GM23338 (cell line): ENCODE measurements around the gene EFCAB8. TPM values are rescaled to one million over a fixed set of nuclear protein-coding genes. Genes with fewer than 3 reads are reported as not detected.
A peak's percentile ranks its signal among the peaks of the same experiment; 100 is the strongest.

Source experiments
- ATAC-seq: fragments of 200-7000 bp; cut with Tn5 transposase; 3 replicates; pipeline ENCODE4 v1.9.1; 2020
- DNase-seq: peaks from one replicate; pipeline ENCODE4 v3.0.0-alpha.2; 2015; ENCODE audit warnings: low spot score
- H2AFZ ChIP-seq: fragments of 200-600 bp; sonication (generic); 2 replicates; pipeline ENCODE4 v1.8.0; 2016; ENCODE audit warnings: antibody characterized with exemption, mild to moderate bottlenecking, moderate library complexity
- H3F3A ChIP-seq: fragments of 200-600 bp; sonication (generic); replicated peaks from 2 replicates; pipeline ENCODE4 v1.8.0; 2017; ENCODE audit warnings: antibody characterized with exemption, mixed run types, low read depth
- H3K27ac ChIP-seq: fragments of 200-600 bp; sonication (generic); 2 replicates; pipeline ENCODE4 v1.6.1; 2016; ENCODE audit warnings: low read depth
- H3K27me3 ChIP-seq: fragments of 200-600 bp; sonication (generic); 2 replicates; pipeline ENCODE4 v1.8.0; 2016; ENCODE audit warnings: mild to moderate bottlenecking, mixed run types, moderate library complexity; ENCODE audit not compliant: insufficient read depth
- H3K36me3 ChIP-seq: fragments of 200-600 bp; sonication (generic); 2 replicates; pipeline ENCODE4 v1.8.0; 2016; ENCODE audit warnings: mild to moderate bottlenecking; ENCODE audit not compliant: insufficient read depth
- H3K4me1 ChIP-seq: fragments of 200-600 bp; sonication (generic); 2 replicates; pipeline ENCODE4 v1.8.0; 2016; ENCODE audit warnings: mild to moderate bottlenecking, moderate library complexity; ENCODE audit not compliant: insufficient read depth
- H3K4me2 ChIP-seq: fragments of 200-600 bp; sonication (generic); 2 replicates; pipeline ENCODE4 v1.7.1; 2017; ENCODE audit warnings: mixed run types
- H3K4me3 ChIP-seq: fragments of 200-600 bp; sonication (generic); 2 replicates; pipeline ENCODE4 v1.6.1; 2016; ENCODE audit warnings: mixed run types
- H3K79me2 ChIP-seq: fragments of 200-600 bp; sonication (generic); replicated peaks from 2 replicates; pipeline ENCODE4 v1.8.0; 2017; ENCODE audit warnings: mild to moderate bottlenecking; ENCODE audit not compliant: insufficient read depth
- H3K9me2 ChIP-seq: fragments of 200-600 bp; sonication (generic); 2 replicates; pipeline ENCODE4 v1.8.0; 2017; ENCODE audit not compliant: insufficient read depth
- H4K20me1 ChIP-seq: fragments of 200-600 bp; sonication (generic); replicated peaks from 2 replicates; pipeline ENCODE4 v1.8.0; 2017; ENCODE audit warnings: mild to moderate bottlenecking; ENCODE audit not compliant: insufficient read depth
- H3K27ac Mint-ChIP-seq: 2 replicates; pipeline ENCODE4 v1.8.0; 2020; ENCODE audit warnings: inconsistent platforms, mild to moderate bottlenecking, moderate library complexity, mixed read lengths
- H3K27me3 Mint-ChIP-seq: 3 replicates; pipeline ENCODE4 v1.8.0; 2022; ENCODE audit warnings: low read depth, mild to moderate bottlenecking, moderate library complexity, mixed read lengths, inconsistent platforms; ENCODE audit not compliant: insufficient read depth, poor library complexity
- H3K36me3 Mint-ChIP-seq: 3 replicates; pipeline ENCODE4 v1.8.0; 2021; ENCODE audit warnings: low read depth, mild to moderate bottlenecking, inconsistent platforms, moderate library complexity, mixed read lengths
- H3K4me1 Mint-ChIP-seq: 3 replicates; pipeline ENCODE4 v1.8.0; 2020; ENCODE audit warnings: mild to moderate bottlenecking, inconsistent platforms, mixed read lengths
- H3K4me3 Mint-ChIP-seq: 3 replicates; pipeline ENCODE4 v1.8.0; 2021; ENCODE audit warnings: moderate library complexity, mild to moderate bottlenecking, inconsistent platforms, mixed read lengths
- H3K9me3 Mint-ChIP-seq: 3 replicates; pipeline ENCODE4 v1.8.0; 2020; ENCODE audit warnings: moderate library complexity, mild to moderate bottlenecking, inconsistent platforms, mixed read lengths
- CREB1 ChIP-seq: fragments of 250-450 bp; sonication (Bioruptor Pico); IDR thresholded peaks from 2 replicates; pipeline ENCODE4 v1.5.0; 2020; ENCODE audit warnings: low read depth, mild to moderate bottlenecking, moderate library complexity
- EZH2 ChIP-seq: fragments of 200-600 bp; sonication (generic); IDR thresholded peaks from one replicate; pipeline ENCODE4 v1.8.0; 2017; ENCODE audit warnings: antibody characterized with exemption, mild to moderate bottlenecking, low read depth; ENCODE audit not compliant: unreplicated experiment
- EZH2phosphoT487 ChIP-seq: fragments of 200-600 bp; sonication (generic); IDR thresholded peaks from one replicate; pipeline ENCODE4 v1.8.1; 2018; ENCODE audit warnings: antibody characterized with exemption; ENCODE audit not compliant: unreplicated experiment
- JUNB ChIP-seq: IDR thresholded peaks from one replicate; pipeline ENCODE4 v1.6.1; 2016; ENCODE audit warnings: antibody characterized with exemption; ENCODE audit not compliant: unreplicated experiment
- NANOG ChIP-seq: IDR thresholded peaks from 2 replicates; pipeline ENCODE4 v1.6.1; 2016; ENCODE audit warnings: antibody characterized with exemption, borderline replicate concordance
- POLR2AphosphoS5 ChIP-seq: IDR thresholded peaks from 2 replicates; pipeline ENCODE4 v1.6.1; 2016; ENCODE audit warnings: antibody characterized with exemption, low read depth
- STAT1 ChIP-seq: IDR thresholded peaks from one replicate; pipeline ENCODE4 v1.6.1; 2016; ENCODE audit warnings: antibody characterized with exemption; ENCODE audit not compliant: unreplicated experiment
- ZNF114 ChIP-seq: fragments of 250-450 bp; sonication (Bioruptor Pico); IDR thresholded peaks from 2 replicates; pipeline ENCODE4 v1.5.0; 2020; ENCODE audit warnings: mild to moderate bottlenecking, moderate library complexity
- polyA plus RNA-seq: library from polyadenylated mRNA; unstranded; fragments of >200 nt; fragmentation: Nextera tagmentation; extraction: Ambion mirVana; gene quantifications from 2 replicates; pipeline ENCODE4 v1.2.1, GENCODE V29; 2016
- total RNA-seq: library from RNA; depleted of rRNA; stranded (reverse); fragments of >200 nt; shearing (Covaris generic); gene quantifications from 2 replicates; pipeline ENCODE4 v1.2.3, GENCODE V29; 2014
- TF ChIP-seq, protein P1 (sequence below): IDR thresholded peaks from 2 replicates; pipeline ENCODE4 v1.6.1; 2016; ENCODE audit warnings: antibody characterized with exemption
- TF ChIP-seq, protein P2 (sequence below): fragments of 250-450 bp; sonication (Bioruptor Pico); IDR thresholded peaks from 2 replicates; pipeline ENCODE4 v1.5.0; 2020; ENCODE audit warnings: mild to moderate bottlenecking, moderate library complexity
- TF ChIP-seq, protein P3 (sequence below): IDR thresholded peaks from one replicate; pipeline ENCODE4 v1.6.1; 2018; ENCODE audit warnings: antibody characterized with exemption; ENCODE audit not compliant: unreplicated experiment

EFCAB8 gene
- total and polyA plus RNA-seq, 2 experiments from 2014 or later = 0.35 TPM; not detected in 1

DNA sequence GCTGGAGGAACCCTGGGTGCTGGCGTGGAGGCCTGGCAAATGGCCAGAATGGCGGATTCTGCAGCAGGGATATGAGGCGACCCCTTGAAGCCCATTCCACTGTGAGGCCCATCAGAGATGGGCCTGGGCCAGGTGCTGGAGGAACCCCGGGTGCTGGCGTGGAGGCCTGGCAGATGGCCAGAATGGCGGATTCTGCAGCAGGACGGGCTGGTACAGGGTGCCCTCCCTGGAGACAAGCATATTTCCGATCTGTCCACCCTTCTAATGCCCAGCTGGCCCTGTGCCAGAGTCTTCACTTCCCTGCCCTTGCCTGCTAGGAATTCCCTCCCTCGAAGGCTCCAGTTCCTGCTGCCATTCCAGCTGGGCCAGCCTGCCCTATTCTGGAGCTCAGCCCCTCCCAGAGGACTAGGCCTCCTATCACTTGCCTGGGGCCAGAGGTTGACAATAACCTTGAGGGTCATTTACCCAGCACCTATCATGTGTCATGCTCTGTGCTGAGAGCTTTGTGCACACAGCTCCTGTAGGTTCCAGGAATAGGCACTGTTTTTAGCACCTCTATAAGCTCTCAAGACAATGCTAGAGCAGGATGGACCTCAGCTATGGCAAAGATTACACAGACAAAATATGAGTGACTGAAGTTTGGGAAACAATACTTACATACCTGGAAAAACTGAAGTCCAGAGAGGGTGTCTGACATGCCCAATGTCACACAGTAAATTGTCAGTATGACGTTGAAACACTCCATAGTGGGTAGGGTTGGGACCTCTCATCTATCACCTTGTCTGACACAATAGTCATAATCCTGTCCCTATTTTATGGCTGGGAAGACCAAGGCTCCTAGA, 124.1 kb downstream of the EFCAB8 start (continued):
- no peak for TF ChIP-seq EZH2
- TF ChIP-seq STAT1 = no peak
- TF ChIP-seq POLR2AphosphoS5 = no peak
- no peak for TF ChIP-seq ZNF114 (CRISPR knock-in tag)

DNA sequence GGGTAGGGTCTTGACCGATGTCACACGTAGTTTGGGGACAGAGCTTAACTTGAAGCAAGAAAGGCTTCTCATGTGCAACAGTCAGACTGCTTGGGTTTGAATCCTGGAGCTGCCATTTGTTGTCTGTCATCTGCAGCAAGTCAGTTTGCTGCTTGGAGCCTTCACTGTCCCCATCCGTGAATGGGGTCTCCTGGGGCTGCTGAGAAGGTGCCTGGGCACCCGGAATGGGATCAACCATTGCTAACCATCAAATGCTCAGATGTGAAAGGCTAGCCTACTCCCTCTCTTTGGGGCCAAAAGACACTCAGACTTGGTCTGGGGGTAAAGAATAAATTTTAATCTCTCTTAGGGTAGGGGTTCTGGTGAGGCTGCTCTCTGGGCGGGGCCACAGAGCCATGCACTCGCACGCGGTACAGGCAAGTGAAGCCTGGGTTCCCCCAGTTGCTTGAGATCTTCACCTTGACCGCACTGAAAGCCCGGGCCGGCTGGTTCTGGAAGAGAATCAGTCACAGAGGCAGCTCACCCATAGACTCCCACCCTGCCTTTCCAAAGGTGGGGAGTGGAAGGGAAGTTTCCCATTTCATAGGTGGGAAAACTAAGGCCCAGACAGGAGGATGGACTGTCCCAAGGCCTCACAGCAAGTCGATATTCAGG, 124.9 kb downstream of the EFCAB8 start:
- no peak overlapping the region for H3K4me3 ChIP-seq
- no peak overlapping the region for H3K27ac ChIP-seq
- no peaks in the 10 kb centered on the region for H3K27me3 ChIP-seq
- H3K36me3 ChIP-seq = no peaks in the 10 kb centered on the region
- H3K79me2 ChIP-seq = no peaks in the 10 kb centered on the region
- no peak overlapping the region for H3K27ac Mint-ChIP-seq
- DNase-seq = no peak
- H3K36me3 Mint-ChIP-seq = no peaks in the 10 kb centered on the region
- H3K9me3 Mint-ChIP-seq = no peaks in the 10 kb centered on the region
- no peak for ATAC-seq
- no peak overlapping the region for H3K4me2 ChIP-seq
- H3K4me1 ChIP-seq = no peaks in the 10 kb centered on the region
- no peaks in the 10 kb centered on the region; the same call in 2 of the 3 replicates for H3K4me1 Mint-ChIP-seq
- no peaks in the 10 kb centered on the region for H3K9me2 ChIP-seq
- H4K20me1 ChIP-seq = no peaks in the 10 kb centered on the region
- peaks cover 13% of the 10 kb centered on the region for H3K27me3 Mint-ChIP-seq
- H2AFZ ChIP-seq = peak overlapping the region; percentile 56; the same call in 1 of the 2 replicates
- H3K4me3 Mint-ChIP-seq = no peak overlapping the region
- H3F3A ChIP-seq = no peaks in the 10 kb centered on the region
- TF ChIP-seq ZNF114 (CRISPR knock-in tag) (no peak), NANOG (no peak), POLR2AphosphoS5 (no peak), EZH2 (no peak), CREB1 (CRISPR knock-in tag) (no peak), STAT1 (no peak), JUNB (no peak), EZH2phosphoT487 (no peak)
- TF ChIP-seq, protein P1, sequence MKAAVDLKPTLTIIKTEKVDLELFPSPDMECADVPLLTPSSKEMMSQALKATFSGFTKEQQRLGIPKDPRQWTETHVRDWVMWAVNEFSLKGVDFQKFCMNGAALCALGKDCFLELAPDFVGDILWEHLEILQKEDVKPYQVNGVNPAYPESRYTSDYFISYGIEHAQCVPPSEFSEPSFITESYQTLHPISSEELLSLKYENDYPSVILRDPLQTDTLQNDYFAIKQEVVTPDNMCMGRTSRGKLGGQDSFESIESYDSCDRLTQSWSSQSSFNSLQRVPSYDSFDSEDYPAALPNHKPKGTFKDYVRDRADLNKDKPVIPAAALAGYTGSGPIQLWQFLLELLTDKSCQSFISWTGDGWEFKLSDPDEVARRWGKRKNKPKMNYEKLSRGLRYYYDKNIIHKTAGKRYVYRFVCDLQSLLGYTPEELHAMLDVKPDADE = no peak
- TF ChIP-seq, protein P2, sequence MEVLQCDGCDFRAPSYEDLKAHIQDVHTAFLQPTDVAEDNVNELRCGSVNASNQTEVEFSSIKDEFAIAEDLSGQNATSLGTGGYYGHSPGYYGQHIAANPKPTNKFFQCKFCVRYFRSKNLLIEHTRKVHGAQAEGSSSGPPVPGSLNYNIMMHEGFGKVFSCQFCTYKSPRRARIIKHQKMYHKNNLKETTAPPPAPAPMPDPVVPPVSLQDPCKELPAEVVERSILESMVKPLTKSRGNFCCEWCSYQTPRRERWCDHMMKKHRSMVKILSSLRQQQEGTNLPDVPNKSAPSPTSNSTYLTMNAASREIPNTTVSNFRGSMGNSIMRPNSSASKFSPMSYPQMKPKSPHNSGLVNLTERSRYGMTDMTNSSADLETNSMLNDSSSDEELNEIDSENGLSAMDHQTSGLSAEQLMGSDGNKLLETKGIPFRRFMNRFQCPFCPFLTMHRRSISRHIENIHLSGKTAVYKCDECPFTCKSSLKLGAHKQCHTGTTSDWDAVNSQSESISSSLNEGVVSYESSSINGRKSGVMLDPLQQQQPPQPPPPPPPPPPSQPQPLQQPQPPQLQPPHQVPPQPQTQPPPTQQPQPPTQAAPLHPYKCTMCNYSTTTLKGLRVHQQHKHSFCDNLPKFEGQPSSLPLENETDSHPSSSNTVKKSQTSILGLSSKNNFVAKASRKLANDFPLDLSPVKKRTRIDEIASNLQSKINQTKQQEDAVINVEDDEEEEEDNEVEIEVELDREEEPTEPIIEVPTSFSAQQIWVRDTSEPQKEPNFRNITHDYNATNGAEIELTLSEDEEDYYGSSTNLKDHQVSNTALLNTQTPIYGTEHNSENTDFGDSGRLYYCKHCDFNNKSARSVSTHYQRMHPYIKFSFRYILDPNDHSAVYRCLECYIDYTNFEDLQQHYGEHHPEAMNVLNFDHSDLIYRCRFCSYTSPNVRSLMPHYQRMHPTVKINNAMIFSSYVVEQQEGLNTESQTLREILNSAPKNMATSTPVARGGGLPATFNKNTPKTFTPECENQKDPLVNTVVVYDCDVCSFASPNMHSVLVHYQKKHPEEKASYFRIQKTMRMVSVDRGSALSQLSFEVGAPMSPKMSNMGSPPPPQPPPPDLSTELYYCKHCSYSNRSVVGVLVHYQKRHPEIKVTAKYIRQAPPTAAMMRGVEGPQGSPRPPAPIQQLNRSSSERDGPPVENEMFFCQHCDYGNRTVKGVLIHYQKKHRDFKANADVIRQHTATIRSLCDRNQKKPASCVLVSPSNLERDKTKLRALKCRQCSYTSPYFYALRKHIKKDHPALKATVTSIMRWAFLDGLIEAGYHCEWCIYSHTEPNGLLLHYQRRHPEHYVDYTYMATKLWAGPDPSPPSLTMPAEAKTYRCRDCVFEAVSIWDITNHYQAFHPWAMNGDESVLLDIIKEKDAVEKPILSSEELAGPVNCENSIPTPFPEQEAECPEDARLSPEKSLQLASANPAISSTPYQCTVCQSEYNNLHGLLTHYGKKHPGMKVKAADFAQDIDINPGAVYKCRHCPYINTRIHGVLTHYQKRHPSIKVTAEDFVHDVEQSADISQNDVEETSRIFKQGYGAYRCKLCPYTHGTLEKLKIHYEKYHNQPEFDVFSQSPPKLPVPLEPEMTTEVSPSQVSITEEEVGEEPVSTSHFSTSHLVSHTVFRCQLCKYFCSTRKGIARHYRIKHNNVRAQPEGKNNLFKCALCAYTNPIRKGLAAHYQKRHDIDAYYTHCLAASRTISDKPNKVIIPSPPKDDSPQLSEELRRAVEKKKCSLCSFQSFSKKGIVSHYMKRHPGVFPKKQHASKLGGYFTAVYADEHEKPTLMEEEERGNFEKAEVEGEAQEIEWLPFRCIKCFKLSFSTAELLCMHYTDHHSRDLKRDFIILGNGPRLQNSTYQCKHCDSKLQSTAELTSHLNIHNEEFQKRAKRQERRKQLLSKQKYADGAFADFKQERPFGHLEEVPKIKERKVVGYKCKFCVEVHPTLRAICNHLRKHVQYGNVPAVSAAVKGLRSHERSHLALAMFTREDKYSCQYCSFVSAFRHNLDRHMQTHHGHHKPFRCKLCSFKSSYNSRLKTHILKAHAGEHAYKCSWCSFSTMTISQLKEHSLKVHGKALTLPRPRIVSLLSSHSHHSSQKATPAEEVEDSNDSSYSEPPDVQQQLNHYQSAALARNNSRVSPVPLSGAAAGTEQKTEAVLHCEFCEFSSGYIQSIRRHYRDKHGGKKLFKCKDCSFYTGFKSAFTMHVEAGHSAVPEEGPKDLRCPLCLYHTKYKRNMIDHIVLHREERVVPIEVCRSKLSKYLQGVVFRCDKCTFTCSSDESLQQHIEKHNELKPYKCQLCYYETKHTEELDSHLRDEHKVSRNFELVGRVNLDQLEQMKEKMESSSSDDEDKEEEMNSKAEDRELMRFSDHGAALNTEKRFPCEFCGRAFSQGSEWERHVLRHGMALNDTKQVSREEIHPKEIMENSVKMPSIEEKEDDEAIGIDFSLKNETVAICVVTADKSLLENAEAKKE (CRISPR knock-in tag) = no peak
- TF ChIP-seq, protein P3, sequence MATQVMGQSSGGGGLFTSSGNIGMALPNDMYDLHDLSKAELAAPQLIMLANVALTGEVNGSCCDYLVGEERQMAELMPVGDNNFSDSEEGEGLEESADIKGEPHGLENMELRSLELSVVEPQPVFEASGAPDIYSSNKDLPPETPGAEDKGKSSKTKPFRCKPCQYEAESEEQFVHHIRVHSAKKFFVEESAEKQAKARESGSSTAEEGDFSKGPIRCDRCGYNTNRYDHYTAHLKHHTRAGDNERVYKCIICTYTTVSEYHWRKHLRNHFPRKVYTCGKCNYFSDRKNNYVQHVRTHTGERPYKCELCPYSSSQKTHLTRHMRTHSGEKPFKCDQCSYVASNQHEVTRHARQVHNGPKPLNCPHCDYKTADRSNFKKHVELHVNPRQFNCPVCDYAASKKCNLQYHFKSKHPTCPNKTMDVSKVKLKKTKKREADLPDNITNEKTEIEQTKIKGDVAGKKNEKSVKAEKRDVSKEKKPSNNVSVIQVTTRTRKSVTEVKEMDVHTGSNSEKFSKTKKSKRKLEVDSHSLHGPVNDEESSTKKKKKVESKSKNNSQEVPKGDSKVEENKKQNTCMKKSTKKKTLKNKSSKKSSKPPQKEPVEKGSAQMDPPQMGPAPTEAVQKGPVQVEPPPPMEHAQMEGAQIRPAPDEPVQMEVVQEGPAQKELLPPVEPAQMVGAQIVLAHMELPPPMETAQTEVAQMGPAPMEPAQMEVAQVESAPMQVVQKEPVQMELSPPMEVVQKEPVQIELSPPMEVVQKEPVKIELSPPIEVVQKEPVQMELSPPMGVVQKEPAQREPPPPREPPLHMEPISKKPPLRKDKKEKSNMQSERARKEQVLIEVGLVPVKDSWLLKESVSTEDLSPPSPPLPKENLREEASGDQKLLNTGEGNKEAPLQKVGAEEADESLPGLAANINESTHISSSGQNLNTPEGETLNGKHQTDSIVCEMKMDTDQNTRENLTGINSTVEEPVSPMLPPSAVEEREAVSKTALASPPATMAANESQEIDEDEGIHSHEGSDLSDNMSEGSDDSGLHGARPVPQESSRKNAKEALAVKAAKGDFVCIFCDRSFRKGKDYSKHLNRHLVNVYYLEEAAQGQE = no peak
